Vagina (tissue), 2 donors: ENCODE results near the gene CCDC137.

Experiments
- POLR2A ChIP-seq, 2 donors: fragments of 450-650 bp; IDR thresholded peaks; one replicate each; pipeline ENCODE4 v1.6.1; 2017; ENCODE audit warnings: antibody characterized with exemption in 2 of 2, mild to moderate bottlenecking in 2 of 2, moderate library complexity in 2 of 2
- POLR2AphosphoS5 ChIP-seq, 2 donors: sonication (generic); formaldehyde crosslinking; IDR thresholded peaks; one replicate each; pipeline ENCODE4 v1.9.0; 2017; ENCODE audit warnings: antibody characterized with exemption in 2 of 2, mild to moderate bottlenecking in 2 of 2, low read depth in 1 of 2; ENCODE audit not compliant: insufficient read depth in 1 of 2
- TF ChIP-seq, protein P1 (sequence below), 3 experiments: fragments of 450-650 bp in 2 of 3; fragments of 200-600 bp in 1 of 3; sonication (generic) in 1 of 3; IDR thresholded peaks; one replicate each; pipeline ENCODE4 v1.5.1; 2017 to 2019; ENCODE audit warnings: antibody characterized with exemption in 3 of 3, mild to moderate bottlenecking in 2 of 3, moderate library complexity in 2 of 3

DNA sequence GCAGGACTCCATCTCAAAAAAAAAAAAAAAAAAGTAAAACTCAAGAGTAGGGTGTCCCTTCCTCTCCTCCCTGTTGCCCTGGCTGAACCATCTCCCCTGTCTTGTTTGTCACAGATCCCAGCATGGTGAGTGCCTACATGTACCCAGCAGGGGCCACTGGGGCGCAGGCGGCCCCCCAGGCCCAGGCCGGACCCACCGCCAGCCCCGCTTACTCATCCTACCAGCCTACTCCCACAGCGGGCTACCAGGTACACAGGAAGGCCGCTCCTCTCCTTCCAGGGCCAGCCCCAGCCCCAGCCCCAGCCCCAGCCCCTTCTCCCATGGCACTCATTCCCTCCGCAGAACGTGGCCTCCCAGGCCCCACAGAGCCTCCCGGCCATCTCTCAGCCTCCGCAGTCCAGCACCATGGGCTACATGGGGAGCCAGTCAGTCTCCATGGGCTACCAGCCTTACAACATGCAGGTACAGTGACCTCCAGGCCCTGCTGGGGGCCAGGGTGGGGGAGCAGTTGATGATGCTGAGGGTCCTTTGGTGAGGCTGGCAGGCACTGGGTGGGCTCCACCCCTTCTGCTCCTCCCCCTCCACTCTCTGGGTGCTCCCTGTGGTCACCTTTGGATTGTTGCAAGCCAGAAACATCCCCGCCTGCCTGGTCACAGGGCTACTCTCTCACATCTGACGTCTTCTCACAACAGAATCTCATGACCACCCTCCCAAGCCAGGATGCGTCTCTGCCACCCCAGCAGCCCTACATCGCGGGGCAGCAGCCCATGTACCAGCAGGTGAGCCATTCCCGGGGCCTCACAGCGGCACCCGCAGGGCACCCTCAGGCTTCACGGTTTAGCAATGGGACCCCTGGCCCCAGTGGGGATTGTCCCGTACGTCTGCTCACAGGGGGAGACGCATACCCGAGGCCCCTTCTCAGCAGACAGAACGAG, 34.1 kb downstream of the CCDC137 start:
- TF ChIP-seq POLR2A (IDR thresholded peaks at IDR 0.05) (no peak), POLR2AphosphoS5 (IDR thresholded peaks at IDR 0.05; ENCODE audit: insufficient read depth in 1 of 2, low read depth in 1 of 2) (no peak)
- TF ChIP-seq, protein P1, sequence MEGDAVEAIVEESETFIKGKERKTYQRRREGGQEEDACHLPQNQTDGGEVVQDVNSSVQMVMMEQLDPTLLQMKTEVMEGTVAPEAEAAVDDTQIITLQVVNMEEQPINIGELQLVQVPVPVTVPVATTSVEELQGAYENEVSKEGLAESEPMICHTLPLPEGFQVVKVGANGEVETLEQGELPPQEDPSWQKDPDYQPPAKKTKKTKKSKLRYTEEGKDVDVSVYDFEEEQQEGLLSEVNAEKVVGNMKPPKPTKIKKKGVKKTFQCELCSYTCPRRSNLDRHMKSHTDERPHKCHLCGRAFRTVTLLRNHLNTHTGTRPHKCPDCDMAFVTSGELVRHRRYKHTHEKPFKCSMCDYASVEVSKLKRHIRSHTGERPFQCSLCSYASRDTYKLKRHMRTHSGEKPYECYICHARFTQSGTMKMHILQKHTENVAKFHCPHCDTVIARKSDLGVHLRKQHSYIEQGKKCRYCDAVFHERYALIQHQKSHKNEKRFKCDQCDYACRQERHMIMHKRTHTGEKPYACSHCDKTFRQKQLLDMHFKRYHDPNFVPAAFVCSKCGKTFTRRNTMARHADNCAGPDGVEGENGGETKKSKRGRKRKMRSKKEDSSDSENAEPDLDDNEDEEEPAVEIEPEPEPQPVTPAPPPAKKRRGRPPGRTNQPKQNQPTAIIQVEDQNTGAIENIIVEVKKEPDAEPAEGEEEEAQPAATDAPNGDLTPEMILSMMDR (IDR thresholded peaks at IDR 0.05) = no peak
